ENCODE results near the gene KCNQ1.

The KCNQ1 gene

DNA sequence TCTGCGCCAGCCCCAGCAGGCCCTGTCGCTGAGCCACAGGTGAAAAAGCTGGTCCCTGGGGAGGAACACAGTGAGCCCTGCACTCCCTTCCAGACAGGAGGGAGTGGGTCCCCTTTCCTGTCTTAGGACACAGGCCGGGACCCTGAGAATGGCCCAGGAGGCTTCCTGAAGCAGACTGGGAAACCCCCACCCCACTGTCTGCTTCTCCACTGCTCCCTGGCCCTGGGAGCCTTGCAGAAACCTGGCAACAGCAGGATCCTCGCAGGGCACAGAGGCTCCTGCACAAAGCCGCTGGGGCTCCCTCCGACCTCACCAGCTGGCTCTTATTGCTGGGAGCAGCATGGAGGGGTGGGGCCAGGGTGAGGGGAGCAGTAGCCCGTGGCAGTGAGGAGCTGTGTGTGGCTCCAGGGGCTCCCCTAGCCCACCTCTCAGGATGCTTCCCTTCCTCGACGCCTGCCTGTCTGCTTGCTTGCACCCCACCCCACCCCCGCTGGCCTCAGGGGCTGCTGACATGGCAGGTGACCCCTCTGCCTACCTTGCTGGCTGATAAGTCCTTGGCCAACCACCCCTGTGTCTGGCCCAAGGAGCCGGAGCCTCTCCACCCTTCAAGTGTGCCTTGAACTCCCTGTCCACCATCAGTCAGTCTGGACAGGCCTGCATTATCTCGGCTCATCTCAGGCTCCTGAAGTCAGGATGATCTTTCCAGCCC is 327.1 kb downstream of the KCNQ1 start:
- DNase-seq = no peak

DNA sequence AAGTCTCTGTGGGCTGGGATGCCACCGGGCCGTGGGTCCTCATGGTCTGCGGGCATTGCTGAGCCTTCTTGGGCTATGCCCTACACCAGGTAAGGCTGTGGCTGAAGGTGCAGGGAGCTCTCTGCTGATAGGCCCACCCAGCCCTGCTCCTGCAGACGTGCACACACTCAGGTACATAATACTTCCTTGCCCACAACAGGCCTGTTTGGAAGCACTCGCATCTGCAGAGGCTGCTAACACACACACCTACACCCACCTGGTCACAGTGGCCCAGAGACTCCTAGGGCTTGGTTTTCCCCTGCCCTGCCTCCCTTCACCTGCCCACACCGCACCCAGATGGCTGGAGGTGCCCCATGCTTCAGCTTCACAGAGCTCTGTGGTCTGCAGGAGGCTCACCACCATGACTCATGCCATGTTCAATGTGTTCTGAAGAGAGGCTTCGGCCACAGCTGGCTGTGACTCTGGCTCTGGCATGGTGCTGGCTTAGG is 327.8 kb downstream of the KCNQ1 start:
- peak; percentile 41 for DNase-seq

DNA sequence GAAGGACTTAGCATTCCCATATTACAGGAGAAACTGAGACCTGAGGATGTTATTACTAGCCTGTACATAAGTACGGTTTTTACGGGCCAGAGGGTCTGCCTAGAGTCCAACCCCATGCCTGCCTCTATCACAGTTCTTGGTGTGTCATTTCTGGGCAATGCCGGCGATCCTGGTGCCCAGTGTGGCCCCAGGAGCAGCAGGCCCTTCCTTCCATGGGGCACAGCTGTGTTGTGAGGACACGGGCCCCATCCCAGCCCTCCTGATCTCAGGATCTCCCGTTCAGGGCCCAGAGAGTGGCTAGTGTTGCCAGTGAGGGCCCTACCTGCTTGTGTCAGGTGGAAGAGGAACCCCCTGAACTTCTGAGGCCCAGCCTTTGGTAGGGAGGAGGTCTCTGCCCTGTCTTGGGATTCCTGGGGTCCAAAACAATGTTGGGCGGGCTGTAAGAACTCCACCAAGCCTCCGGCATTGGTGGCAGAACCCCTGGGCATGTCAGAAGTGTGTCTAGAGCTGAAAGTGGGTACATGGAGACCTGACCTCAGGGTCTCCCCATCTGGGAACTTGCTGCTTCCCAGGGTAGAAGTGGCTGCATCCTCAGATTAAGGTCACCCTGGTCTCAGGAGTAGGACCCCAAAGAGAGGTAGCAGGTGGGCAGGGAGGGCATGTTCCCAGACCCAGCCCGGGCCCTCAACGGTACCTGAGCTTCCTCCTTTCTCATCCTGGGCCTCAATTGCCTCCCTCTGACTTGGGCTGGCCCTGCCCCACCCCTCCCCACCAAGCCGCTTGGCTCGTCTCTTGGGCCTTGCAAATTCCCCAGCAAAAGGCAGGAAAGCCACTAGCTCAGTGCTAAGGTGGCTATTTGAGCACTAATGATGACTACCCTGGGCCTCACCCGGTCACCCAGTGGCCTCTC is 329.6 kb downstream of the KCNQ1 start:
- peak; percentile 0 for DNase-seq

DNA sequence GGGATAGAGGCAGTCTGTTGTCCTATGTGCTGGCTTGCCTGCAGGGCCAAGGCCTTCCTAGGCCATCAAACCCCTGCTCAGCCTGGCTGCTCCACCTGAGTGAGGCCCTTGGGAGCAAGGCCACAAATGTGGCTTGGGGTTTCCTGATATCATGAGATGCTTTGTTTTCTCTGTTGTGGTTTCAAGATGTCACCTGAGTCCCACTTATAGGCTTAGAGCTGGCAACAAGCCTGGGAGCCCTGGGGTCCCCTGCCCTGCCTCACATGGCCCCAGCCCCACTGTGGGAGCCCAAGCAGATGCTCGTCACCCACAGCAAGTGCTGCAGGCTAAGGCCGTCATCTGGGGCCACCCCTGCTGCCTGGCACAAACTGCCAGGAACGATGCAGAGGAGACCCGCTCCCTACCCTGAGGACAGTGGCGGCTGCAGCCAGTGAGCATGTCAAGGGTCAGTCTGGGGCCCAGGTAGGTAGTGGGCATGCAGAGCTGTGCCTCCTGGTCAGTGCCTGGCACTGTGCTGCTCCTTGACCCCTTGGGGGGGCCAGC is 330.3 kb downstream of the KCNQ1 start:
- peak; percentile 0 for DNase-seq

DNA sequence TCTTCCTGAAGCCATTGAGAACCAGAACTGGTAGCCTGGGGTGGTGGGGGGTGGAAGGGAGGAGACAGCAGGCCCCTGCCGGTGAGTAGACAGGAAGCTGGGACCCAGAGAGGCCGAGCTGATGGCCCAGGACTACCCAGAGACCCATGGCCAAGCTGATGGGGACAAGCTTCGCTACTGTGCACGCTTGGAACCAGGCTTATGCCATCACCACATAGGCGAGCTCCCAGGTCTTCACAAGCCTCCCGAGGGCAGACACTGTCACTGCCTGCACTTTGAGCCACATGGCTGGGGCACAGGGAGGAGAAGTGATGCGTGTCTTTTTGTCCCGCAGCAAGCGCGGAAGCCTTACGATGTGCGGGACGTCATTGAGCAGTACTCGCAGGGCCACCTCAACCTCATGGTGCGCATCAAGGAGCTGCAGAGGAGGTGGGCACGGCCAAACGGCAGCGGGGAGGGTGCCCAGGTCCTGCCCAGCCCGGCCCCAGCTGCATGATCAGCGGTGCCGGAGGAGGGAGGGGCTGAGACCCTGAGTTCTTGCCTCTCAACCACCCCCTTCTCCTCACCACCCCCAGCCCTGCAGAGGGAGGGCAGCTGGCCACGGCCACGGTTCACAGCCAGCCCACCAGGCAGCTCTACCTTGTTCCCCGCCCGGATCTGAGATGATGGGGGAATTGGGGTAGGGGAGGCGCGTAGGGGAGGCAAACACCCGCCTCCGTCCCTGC is 331.0 kb downstream of the KCNQ1 start:
- DNase-seq = peak; percentile 0

DNA sequence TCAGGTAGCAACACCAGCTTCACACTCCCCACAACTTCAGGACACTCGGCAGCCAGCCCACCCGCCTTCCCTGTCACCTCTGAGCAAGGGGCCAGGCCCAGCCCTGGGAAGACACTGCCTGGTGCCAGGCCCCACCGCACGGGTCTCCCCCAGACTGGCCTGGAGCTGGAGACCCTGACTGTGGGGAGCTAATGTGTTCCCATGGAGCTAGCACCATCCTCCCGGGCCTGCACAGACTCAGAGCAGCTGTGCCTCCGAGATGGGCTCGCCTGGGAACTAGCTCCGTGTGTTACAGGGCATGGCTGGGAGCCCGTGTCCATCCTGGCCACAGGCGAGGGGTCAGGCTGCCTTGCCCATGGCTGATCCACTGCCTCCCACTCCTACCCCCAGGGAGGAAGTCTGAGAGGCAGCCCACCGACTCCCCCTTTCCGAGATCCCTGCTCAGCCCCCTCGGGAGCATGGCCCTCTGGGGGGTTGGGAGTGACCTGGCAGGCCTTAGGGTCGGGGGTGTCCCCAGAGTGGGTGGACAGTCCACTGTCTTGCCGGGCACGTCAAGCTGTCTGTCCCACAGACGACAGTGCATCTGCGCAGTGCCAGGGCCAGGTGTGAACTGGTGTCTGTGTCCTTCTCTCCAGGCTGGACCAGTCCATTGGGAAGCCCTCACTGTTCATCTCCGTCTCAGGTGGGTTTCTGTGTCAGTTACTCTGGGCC is 331.7 kb downstream of the KCNQ1 start:
- DNase-seq = peak; percentile 0

DNA sequence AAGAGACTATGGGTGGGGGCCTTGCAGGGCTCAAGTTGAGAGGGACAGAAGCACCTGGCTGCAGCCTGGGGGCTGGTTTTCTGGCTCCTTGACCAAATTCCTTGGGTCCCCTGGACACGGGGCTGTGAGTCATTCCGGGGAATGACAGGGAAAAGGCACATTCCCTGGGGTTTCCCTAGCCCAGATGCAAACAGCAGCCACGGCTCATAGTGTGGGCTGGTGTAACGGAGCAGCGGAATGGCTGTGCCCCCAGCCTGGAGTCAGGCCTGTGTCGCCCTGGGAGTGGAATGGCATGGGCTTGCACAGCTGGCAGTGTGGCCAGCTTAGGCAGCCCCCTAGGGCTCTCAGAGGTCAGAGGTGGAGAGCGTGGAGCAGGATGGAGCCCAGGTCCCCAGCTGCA is 332.6 kb downstream of the KCNQ1 start:
- DNase-seq = no peak

DNA sequence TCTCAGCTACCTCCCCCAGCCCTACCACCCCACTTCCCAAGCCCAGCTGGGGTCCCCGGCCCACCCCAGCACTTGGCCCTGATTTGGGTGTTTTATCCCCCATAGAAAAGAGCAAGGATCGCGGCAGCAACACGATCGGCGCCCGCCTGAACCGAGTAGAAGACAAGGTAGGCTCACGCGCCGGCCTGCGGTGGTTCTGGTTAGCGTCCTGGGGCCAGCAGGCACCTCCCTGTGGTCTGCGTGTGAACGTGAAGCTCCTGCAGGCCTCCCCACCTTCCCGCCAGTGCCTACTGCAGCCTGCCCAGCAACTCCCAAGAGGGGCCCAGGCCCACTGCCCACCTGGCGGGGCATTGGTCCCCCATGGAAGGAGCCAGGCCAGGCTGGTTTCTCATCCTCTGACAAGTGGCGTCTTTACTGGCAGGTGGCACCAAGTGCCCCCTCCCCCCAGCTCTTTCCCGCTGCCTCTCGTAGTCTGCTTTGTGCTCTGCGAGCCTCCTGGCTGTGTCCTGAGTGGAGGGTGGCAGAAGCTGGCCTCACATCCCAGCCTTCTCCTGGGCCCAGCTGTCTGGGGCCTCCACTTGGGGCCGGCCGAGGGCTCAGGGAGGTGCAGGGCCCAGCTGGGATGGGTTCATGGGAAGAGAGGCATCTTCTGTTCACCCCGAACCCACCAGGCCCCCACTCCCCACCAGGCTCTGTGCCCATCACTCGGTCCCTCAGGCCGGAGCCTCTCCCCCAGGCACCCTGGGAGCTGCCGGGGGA is 333.2 kb downstream of the KCNQ1 start:
- DNase-seq = peak; percentile 0

DNA sequence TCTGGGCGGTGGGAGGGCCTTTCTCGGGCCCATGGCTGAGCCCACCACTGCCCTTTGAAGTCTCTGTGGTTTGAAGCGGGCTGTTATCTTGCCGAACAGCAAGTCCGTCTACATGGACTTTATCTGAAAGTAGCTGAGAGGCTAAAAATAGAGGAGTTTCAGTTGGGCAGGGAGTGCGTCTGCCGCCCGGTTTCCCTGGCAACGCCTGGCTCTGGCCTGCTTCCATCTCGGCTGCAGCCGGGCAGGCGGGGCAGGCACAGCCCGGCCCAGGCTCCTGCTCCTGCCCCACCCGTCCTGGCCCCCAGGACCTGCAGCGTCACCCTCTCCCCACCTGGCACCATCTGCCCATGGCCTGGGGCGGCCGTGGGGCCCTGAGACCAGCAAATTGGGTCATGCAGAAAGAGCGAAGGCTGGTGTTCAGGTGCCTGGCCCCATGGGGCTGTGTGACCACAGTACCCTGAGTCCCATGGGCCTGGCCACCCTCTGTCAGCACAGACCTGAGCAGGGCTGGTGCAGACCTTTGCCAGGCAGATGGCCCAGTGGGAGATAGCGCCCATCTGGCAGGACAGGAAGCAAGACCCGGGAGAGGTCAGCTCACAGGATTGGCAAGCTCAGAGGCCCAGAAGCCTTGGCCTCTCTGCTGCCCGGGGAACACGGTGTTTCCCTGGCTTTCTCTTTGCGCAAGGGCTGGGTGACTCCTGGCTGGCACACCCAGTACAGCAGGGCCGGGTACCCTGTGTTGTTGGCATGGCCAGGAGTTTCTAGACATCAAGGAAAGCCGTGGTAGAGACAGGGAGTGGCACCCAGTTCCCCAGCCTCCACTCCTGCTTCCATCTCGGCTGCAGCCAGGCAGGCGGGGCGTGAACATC is 334.1 kb downstream of the KCNQ1 start:
- no peak for DNase-seq

DNA sequence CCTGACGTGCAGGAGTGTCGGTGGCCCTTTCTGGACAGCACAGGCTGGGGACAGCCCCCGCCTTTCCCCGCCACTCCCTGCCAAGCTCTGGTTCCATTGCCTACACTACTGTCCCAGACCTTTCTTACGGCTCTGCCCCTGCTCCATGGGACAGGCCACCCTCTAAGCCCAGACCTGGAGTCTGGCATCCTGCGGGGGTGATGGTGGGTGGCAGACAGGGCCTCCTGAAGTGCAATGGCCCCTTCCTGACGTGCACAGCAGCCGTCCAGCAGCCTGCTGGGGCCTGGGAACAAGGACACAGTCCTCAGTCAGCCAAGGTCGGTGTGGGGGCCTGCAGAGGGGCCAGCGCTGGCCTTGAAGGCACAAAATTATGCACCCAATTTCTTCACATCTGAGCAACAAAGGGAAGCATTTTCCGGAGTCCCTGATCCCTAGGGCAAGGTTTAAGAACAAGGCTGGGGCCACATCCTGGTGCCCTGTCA is 334.7 kb downstream of the KCNQ1 start:
- DNase-seq = peak; percentile 0

DNA sequence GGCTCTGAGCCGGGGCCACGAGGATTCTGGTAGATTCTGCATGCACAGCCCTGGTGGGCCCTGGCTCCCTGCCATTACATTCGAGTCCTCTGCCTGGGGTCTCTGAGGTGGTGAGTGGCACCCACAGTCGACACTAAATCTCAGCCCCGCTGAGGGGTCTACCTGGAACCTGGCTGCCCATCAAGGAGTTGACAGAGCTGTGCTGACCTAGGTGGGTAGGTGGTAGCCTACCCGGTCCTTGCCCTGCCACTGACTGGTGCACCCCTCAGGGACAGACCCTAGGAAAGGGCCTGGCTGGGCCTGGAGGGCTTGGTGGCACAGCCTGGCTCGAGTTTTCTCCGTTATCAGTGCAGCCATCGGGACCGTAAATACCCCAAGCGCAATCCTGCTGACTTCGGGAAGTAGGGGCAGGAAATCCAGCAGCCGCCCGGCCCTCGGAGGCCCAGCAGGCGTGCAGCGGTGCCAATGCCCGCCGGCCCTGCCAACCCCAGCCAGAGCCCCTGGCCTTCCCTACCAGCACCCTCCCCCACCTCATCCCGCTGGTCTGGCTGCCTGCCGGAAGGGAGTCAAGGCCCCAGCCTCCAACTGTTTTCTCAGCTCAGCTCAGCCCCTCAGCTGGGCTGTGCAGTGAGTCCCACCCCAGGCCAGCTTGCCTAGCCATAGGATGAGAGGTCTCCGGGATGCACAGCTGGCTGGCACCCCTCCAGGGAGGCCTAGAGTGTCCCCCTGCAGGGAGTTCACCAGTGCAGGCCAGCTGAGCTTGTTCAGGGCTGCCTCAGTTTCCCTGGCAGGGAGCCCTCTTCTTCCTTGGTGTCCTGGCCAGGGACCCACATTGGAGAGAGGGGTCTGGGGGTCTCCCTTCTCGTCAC is 335.4 kb downstream of the KCNQ1 start:
- peak; percentile 0 for DNase-seq

DNA sequence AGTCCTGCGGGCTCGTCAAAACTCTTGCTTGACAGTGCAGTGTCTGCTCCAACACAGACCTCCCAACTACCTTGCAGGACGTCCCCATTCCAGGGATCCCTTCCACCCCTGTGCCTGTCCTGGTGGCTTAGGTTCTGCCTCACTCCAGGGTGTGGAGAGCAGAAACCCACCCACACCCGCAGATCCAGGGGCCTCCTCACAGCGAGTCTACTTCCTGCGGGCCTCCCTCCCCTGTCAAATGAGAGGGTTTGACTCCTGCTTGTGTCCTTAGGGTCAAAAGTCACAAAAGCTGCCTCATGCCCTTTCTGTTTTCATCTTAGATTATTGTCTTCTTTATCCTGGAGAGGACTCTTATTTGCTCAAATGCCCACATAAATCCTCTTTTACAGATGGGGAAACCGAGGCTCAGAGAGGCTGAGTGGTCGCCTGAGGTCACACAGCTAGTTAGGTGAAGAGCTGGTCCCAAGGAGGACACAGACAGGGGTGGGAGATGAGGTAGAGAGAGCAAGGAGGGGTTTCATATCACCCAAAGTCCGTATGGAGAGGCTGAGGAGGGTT is 336.1 kb downstream of the KCNQ1 start:
- DNase-seq = no peak

DNA sequence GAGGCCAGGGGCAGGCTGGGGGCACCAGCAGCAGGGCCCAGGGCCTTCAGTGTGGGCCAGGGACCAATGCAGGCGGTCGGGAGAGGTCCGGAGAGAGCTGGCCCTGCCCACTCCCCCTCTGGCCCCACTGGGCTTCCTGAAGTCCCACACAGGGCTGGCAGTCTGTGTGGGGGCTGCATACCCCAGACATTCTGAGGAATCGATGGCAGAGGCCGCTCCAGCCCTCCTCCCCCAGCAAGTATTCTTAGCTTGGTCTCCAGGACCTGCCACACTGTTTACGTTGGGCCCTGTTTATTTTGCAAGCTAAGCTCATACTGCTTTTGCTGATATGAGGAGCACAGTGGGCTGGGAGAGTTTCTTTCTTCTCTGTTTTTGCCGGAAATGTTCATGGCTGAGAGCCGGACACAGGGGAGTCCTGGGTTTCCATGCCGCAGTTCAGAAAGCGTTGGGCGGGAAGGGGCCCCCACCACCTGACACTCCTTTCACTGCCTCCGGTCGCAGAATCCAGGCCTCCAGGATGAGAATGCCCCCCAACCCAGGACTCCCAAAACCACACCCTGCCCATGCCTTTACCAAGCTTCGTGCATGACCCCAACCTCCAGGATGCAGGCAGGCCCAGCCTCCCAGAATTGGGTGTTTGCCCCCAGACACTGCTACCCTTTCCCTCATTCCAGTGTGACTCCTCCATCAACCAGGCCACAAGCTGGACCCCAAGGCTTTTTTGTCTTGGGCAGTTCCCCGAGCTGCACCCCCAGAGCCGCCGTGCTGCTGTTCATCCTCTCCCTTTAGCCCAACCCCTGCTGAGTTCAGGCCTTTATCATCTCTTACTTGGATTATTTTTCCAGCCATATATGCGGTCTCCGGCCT is 336.8 kb downstream of the KCNQ1 start:
- peak; percentile 0 for DNase-seq

DNA sequence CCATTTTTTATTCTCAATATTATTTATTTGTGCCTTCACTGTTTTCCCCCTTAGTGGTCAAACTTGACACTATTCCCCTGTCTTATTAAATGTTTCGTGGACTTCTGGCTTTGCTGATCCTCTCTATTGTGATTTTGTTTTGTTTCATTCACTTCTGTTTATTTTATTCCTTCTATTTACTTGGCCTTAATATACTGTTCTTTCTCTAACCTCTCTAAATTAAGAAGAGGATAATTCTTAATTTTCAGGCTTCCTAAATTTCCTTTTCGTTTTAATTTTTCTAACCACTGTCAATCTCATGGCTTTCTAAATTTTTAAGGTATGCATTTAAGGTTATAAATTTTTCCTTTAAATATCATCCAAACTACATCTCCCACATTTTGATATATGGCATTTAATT is 338.0 kb downstream of the KCNQ1 start:
- DNase-seq = no peak

DNA sequence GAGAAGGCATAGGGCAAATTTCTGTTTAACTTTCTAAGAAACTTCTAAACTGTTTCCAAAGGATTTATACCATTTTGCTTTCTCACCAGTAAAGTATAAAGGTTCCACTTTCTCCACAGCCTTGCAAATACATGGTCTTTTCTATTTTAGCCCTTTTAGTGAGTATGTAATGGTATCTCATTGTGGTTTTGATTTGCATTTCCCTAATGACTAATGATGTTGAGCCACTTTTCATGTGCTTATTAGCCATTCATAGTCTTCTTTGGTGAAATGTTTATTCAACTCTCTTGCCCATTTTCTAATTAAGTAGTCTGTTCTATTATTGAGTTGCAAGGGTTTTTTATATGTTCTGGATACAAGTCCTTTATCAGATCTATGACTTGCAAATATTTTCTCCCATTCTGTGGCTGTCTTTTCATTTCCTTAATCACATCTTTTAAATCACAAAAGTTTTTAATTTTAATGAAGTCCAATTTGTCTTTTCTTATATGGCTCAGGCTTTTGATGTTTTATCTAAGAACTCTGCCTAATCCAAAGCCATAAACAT is 338.8 kb downstream of the KCNQ1 start:
- no peak for DNase-seq

DNA sequence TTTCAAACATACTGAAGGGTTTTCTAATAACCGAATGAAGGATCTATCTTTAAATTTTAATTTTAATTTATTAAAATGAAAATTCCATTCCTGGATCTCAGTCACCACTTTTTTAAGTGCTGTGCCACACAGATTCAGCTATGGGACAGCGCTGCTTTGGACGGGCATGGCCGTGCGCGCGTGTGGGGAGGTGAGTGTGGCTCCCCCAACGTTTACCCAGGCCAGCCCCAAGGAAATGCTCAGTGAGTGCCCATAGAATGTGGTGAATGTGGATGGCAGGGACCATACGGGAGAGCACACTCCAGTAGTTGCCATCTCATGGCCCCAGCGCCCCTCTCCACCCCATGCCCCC is 343.0 kb downstream of the KCNQ1 start:
- no peak for DNase-seq

DNA sequence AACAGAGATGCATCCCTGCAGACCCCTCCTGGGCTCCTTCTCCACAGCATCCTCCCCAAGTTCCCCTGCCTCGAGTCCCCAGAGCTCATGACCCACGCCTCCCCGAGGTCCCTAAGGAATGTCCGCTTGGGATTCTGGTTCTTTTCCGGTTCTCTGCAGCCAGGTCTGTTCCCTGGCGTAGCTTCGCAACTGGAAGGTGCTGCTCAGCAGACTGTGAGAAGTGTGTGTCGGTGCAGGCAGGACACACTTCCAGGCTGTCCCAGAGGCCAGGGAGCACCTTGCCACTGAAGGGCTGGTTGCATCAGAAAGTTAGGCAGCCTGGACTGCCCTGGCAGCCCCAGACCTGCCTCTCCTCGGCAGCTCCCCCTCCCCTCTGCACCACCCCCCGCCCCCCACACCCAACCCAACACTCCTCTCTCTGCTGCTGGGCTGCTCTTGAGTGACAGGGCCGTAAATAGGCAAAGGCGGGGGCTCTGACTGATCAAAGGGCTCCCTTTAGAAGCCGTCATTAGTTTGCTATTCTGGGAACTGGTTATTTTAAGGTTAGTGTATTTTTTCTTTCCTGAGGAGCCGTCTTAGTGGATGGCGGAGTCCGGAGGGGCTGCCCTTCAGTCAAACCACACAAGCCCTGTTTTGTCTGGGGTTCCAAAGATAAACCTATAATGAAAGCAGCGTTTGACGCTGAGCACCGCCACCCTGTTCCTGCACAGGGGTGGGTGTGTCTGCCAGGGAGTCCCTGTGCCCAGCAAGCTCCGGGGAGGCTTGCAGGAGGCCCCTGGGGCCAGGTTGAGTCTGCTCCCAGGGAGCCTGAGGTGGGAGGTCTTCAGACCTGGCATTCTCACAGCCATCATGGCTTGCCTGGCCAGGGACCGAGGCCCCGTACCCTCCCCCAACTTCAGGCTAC is 343.6 kb downstream of the KCNQ1 start:
- no peak for DNase-seq

Measured in stimulated activated CD4-positive, alpha-beta T cell treated with anti-CD3 and anti-CD28 coated beads, Interleukin-1b, Interleukin-23, amount 100 ng/mL, for 48 hours (primary cell).